GM19372 (cell line): ENCODE data around the gene COQ4.
A peak's percentile ranks its signal among the peaks of the same experiment; 100 is the strongest.
"Not testable (repeated sequence)": the region's sequence is repeated elsewhere in the genome, so short reads cannot be mapped to it uniquely, and the experiment has no call there.

Source experiments
- ATAC-seq: cut with Tn5 transposase; IDR thresholded peaks from one replicate; pipeline ENCODE4 v1.9.1; 2021; ENCODE audit warnings: mild to moderate bottlenecking, low read depth, moderate library complexity; ENCODE audit not compliant: unreplicated experiment

COQ4 gene

DNA sequence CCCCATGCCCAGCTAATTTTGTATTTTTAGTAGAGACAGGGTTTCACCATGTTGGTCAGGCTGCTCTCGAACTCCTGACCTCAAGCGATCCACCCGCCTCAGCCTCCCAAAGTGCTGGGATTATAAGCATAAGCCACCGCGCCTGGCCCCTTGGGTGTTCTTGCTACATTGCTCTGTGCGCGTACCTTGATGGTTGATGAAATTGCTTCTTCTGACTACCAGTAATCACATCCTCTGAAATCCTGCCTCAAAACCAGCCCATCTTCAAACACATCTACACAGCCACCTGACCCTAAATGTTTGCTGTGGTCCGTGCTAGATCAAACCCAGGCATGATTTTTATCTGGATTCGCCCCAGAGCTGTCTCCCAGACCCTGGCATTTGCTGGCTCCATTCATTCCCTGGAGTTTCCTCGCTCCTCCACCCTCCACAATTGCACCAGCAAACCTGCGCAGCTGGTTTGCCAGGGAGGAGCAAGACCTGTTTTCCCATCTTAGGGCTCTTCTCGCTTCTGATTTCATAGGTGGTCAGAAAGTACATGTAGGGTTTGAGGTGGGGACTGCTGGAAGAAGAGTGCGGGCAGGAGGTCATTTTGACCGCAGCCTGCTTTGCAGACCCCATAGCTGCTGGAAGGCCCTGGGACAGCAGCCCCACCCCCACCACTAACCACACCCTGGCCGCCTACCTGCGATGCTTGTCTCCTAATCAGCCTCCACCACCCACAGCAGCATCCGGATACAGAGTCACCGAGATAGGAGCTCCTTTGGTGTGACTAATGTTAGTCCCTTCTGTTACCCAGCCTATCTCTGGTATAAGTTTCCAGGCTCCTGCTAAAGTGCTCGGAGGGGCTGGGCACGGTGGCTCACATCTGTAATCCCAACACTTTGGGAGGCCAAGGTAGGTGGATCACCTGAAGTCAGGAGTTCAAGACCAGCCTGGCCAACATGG, 23.8 kb upstream of the COQ4 start:
- no peak for ATAC-seq

DNA sequence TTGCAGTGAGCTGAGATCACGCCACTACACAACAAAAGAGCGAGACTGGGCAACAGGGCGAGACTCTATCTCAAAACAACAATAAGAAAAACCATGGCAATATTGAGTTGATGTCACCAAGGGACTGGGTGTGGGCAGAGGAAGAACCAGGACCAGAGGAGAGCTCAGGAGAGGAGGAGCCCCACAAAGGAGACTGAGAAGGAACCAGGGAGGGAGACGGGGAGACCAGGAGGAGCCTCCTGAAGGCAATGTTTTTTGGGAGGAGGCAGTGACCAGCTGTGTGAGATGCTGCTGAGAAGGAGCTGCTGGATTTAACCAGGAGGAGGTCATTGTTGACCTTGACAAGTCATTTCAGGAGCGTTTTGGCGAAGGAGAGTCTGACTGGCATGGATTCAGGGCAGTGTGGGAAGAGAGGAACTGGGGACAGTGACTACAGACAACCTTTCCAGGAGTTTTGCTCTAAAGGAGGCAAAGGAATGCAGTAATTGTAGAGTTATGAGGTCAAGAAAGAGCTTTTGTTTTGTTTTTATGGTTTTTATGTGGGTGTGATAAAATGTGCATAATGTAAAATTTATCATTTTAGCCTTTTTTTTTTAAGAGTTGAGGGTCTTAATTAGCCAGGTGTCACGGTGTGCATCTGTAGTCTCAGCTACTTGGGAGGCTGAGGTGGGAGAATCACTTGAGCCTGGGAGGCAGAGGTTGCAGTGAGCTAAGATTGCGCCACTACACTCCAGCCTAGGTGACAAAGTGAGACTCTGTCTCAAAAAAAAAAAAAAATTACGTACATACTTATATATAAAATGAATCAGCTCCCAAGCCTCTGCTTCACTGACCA, 18.3 kb upstream of the COQ4 start:
- no peak for ATAC-seq

DNA sequence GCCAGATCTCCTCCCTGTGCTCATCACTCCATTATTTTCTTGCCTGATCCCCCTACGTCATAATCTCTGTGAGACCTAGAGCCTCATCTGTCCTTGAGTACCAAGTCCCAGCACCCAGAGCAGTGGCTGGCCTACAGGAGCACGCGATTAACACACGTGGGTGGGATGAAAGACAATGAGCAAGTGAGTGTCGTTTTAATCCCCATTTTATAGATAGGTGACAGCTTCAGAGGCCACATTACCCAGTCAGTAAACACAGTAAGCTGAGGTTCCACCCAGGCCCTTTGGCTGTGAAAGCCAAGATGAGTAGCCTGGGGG, 17.7 kb upstream of the COQ4 start:
- no peak for ATAC-seq

DNA sequence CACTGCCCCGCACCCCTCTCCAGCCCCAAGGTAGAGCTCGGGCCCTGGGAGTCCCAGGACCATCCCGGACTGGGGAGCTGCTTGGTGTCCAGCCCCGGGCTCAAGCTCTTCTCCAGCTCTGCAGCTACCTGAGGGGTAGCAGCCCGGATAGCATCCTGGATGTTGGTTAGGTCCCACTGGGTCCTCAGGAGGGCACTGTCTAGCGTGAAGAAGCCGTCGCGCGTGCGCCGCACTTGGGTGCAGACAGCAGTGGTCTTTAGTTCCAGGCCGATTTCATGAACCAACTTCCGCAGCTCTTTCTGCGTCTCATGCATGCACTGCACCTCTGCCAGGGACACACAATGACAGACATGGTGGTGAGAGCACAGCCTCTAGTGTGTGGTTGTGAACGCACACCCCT, 13.1 kb upstream of the COQ4 start:
- no peak for ATAC-seq

DNA sequence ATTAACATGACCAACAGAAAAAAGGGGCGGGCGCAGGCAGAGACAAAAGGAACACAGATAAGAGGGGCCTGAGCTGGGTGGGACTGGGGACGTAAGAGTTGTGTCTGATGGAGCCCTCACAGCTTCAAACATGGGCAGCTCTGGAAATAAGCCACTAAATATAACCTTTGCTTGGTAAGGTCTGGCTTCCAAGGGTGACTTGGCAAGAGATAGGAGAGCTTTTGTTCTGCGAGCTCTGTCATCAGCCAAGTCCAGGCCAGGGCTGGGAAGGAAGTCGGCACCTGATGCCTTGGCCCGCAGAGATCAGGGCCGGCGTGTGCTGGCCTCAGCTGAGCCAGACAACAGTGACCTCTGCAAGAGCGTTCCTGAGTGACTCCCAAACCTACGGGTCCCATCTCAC, 12.2 kb upstream of the COQ4 start:
- no peak for ATAC-seq

DNA sequence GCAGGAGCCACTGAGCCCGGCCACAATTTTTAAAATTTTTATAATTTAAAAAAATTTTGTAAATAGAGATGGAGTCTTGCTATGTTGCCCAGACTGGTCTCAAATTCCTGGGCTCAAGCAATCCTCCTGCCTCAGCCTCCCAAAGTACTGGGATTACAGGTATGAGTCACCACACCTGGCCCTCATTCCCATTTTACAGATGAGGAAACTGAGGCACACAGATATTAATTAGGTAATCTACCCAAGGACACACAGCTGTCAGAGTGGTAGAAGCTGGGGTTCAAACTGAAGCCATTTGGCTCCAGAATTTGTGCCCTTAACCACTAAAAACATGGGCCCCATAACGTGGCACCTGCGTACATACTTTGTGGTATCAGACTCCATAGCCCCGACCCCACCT, 7.9 kb upstream of the COQ4 start:
- ATAC-seq, result no peak

DNA sequence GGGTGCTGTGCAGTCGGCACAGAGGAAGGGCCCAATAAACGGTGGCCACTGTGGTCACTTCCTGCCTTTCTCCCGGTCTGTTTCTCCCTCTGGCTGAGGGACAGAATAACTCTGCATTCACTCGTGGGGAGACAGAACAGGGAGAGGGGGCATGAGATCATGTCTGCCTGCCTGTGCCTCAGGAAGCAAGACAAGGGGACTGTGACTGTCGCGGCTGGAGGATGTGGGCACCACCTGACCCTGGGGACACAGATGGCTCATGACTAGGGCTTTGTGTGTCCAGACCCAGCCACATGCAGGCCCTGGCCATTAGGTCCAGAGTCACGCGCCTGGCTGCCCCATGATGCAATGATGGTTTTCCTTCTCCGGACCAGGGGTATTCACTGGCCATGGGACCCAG, 6.2 kb upstream of the COQ4 start:
- ATAC-seq, result no peak

DNA sequence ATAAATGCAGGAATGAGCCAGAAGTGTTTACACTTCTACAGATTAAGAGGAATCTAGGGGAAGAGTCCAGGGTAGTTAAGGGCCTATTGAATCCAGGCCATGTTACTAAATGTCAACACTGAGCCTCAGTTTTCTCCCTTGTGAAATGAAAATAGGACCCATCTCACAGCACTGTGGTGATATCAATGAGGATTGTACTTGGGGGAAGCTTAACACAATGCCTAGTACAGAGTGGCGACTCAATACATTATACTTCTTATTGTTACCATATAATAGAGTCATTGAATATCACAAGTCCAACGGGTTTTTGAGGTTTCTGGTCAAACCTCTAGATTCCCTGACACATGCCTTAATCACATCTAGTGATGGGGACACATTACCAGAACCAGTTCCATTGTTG, 5.0 kb upstream of the COQ4 start:
- ATAC-seq, result no peak

DNA sequence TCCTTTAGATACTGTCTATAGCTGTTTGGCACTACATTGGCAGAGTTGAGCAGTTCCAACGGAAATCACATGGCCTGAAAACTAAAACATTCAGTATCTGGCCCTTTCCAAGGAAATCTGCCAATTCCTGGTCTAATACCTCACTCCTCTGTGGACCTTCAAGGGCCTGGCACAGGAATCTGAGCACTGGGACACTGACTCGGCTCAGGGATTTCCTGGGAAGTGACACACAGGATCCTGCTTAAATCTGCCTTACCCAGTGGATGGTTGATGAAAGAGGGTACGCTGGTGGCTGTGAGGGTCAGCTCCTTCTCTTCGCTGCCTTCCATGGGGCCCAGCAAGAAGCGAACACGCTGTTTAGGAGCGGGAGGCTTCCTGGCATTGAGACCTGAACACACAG, 1.3 kb upstream of the COQ4 start:
- no peak for ATAC-seq

DNA sequence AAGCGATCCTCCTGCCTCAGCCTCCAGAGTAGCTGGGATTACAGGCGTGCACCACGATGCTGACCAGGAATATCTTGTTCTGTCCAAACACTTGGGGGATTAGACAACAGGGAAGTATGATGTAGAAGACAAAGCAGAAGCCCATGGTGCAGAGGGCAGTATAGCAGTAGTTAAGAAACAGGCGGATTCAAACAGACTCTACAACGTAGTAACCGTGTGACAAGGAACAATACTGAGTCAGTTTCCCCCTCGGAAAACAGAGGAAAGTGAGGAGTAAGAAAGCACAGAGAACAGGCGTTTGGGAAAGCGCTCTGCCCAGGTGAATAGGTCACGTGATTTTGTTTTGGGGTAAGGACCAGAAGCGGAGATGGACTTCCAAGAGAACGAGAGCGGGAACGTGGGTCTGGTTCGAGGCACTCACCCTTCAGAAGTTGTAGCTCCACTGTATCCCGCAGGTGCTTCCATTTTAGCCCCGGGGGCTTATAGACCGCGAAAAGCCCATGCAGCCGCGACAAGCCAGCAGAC, 698 bp upstream of the COQ4 start:
- peak; percentile 3 for ATAC-seq

DNA sequence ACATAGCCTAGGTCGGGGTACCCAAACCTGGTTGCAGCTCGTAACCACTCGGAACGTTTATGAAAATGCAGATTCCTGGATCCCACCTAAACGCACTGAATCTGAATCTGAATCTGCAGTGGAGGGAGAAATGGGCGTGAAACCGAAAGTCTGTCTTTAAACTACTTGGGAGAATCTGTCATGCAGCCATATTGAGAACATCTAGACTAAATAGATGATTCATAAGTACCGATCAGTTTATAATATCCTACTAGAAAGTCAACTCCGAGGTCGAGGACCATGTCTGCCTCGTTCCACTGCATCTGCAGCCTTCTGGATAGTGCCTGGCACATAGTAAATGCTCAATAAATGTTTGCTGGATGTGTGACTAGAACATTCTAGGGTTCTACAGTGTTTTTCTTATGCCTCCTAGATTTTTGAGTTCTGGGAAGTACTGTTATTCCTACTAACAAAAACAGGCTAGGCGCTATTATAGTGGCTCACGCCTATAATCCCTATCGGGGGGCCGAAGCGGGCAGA, 632 bp downstream of the COQ4 start:
- ATAC-seq, result no peak

DNA sequence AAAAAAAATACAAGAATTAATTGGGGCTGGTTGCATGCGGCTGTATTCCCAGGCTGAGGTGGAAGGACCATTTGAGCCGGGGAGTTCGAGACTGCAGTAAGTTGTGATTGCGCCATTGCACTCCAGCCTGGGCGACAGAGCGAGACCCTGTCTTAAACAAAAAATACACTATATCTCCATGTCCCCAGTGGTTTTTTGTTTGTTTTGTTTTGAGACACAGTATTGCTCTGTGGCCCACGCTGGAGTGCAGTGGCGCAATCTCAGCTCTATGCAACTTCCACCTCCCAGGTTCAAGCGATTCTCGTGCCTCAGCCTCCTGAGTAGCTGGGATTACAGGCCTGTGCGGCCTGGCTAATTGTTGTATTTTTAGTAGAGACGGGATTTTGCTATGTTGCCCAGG, 1.2 kb downstream of the COQ4 start:
- ATAC-seq, result no peak

DNA sequence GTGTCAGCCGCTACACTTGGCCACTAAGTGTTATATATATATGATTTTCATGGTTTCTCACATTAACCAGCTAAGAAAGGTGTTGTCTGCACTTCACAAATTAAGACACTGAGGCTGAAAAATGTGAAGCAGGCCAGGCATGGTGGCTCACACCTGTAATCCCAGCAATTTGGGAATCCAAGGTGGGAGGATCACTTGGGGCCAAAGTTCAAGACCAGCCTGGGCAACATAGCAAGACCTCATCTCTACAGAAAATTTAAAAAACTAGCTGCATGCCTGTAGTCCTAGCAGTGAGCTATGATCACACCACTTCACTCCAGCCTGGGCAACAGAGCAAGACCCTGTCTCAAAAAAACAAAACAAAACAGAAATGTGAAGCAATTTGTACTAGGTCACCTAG, 1.8 kb downstream of the COQ4 start:
- ATAC-seq, result no peak

DNA sequence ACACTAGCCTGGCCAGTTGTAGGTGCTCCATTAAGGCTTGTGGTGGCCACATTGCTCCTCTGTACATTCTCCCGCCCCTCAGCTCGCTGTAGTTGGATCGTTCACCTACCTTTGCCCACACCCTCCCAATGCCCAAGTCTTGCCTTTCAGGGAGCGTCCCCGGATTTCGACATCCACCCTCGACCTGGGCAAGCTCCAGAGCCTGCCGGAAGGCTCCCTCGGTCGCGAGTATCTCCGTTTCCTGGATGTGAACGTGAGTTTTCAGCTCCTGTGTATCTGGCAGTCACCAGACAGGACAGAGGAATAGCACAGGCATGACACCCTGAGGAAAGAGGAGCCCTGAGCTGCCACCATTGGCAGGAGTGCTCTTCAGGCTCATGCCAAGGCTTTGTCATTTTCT, 3.0 kb downstream of the COQ4 start:
- ATAC-seq, result no peak

DNA sequence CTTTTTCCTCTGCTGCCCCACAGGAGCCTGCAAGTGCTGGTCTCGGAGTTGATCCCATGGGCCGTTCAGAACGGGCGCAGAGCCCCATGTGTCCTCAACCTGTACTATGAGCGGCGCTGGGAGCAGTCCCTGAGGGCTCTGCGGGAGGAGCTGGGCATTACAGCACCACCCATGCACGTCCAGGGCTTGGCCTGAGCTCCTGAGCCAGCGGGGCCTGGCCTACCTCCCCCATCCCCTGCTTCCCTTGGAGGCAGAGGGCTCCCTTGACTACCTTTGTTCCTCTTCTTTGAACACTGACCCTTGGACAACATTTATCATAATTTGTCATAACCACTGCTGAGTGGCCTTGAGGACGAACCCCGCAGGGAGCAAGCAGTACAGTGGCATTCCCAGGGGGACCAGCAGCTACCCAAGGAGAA, 10.8 kb downstream of the COQ4 start:
- ATAC-seq, result no peak

DNA sequence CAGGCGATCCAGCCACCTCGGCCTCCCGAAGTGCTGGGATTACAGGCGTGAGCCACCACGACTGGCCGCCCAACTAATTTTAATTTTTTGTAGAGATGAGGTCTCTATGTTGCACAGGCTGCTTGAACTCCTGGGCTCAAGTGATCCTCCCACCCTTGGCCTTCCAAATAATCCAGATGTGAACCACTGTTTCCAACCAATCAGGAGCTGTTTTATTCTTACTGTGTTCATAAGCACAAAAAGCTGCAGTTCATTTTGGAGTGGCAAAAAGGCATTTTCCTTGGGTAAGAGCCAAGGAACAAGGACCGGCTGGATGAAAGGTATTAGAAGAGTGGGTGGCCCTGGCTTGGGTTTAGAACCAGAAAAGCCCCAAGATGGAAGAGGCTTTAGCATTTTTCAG, 12.5 kb downstream of the COQ4 start:
- ATAC-seq, result no peak

DNA sequence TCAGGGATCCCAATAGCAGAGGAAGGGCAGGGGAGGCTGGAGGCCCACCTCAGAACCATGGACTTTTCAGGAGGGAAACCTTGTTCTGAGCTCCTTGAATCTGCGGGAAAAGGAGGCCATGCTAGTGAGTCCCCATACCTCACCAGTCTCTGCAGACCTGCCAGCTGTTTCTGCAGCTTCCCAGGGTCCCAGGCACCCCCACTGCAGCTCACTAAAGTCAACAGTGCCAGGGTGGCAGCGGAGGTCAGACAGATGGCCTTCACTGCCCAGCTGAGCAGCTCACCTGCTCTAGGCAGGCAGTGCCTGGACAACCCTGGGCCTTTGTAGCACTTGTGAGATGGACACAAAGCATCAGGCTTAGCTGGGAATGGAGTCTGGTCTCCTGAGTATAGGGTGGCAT, 13.3 kb downstream of the COQ4 start:
- ATAC-seq, result no peak

DNA sequence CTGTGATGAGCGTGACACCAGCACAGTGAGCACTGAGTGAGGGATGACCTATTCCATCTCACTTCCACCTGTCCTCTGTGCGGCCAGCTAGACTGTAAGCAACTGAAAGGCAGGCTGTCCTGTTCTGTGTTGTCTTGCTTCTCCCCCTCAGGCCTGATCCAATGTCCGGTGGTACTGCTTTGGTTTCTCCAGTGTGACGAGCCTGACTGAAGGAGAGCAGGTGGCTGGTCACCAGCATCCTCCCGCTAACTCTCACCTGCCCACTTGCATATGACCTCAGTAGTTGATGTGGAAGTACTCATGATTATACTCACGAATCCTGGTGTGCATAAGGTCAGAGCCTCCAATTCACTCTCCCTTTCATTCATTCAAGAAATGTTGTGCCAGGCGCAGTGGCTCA, 15.3 kb downstream of the COQ4 start:
- no peak for ATAC-seq

DNA sequence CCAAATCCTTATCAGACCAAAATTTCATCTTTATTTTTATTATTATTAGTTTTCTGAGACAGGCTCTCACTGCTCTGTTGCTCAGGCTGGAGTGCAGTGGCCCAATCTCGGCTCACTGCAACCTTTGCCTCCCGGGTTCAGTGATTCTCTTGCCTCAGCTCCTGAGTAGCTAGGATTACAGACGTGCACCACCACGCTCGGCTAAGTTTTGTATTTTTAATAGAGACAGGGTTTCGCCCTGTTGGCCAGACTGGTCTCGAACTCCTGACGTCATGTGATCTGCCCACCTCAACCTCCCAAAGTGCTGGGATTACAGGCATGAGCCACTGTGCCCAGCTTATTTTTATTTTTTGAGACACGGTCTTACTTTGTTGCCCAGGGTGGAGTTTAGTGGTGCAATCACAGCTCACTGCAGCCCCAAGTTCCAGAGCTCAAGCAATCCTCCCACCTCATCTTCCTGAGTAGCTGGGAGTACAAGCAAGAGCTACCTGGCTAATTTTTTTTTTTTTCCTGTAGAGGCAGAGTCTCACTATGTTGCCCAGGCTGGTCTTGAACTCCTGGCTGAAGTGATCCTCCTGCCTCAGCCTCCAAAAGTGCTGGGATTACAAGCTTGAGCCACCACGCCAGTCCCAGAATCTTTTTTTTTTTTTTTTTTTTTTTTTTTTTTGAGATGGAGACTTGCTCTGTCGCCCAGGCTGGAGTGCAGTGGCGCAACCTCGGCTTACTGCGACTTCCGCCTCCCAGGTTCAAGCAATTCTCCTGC, 16.4 kb downstream of the COQ4 start:
- ATAC-seq, result not testable (repeated sequence)

DNA sequence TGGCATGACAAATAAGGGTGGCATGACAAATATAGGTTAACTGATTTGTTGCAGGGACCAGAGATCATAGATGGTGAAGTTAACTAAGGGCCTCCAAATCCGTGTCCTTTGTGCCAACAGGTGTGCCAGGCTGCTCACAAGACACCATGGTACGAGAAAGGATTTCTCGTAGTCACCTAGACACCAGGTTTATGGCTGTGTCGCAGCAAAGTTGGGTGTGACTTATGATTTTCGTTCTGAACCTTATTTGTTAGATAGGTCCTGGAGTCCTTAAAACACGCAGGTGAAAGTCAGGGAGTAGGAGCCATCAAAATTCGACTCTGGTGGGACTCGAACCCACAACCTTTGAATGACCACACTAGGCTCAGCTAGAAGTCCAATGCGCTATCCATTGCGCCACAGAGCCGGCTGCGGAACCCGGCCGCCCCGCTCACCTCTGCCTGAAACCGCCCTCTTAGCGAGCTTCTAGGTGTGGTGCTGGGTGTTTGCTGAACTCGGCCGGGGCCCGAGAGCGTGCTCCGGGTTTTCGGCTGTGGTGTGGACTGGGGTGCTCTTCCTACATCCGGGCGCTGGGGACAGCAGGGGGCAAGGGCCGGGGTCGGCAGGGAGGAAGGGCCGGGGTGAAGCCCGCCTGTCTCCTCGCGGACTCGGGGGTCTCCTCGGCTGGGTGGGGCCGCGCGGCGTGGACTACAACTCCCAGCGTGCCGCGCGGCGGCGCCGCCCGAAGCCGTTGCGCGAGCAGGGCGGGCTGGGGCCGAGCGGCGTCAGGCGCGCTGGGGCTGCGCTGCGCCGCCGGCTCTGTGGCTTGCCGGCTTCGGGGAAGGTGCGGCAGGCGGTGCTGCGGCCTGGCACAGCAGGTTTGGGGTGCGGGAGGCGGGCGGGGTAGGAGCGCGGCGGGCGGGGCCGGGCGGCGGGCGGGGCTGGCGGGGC, 17.4 kb downstream of the COQ4 start, which contains the start of gene SLC27A4:
Gene SLC27A4 (plus strand): TSS at position 767 of the 930 bp plus-strand sequence. CDS start 2,606 bp downstream, outside the sequence.
- peak; percentile 80 for ATAC-seq
